Brain microvascular endothelial cell (primary cell): Measurements from ENCODE around the gene HCFC1R1.
A peak's percentile ranks its signal among the peaks of the same experiment; 100 is the strongest.

Experiments used
- DNase-seq: peaks from one replicate; pipeline ENCODE4 v3.0.0-alpha.2; 2020
- H3K27ac ChIP-seq: fragments of 250-450 bp; sonication (Bioruptor Pico); 2 replicates; pipeline ENCODE4 v1.5.1; 2020; ENCODE audit warnings: mild to moderate bottlenecking, moderate library complexity
- H3K27me3 ChIP-seq: fragments of 250-450 bp; sonication (Bioruptor Pico); replicated peaks from 2 replicates; pipeline ENCODE4 v1.5.1; 2020; ENCODE audit warnings: mild to moderate bottlenecking
- H3K36me3 ChIP-seq: fragments of 250-450 bp; sonication (Bioruptor Pico); replicated peaks from 2 replicates; pipeline ENCODE4 v1.5.1; 2020; ENCODE audit warnings: mild to moderate bottlenecking
- H3K4me3 ChIP-seq: 2 replicates; pipeline ENCODE4 v1.5.1; 2011; ENCODE audit warnings: low read depth, mild to moderate bottlenecking, control low read depth, low read length, moderate library complexity
- in situ Hi-C: cut with HindIII; loops from 2 replicates; pipeline ENCODE4 v1.10.0; 2017; ENCODE audit warnings: low sequenced_read_pairs, low pct_ligation_motif_present
- TF ChIP-seq, protein P1 (sequence below): IDR thresholded peaks from 2 replicates; pipeline ENCODE4 v1.5.1; 2011; ENCODE audit warnings: low read depth, mild to moderate bottlenecking, moderate library complexity, low read length, control low read depth, inconsistent platforms; ENCODE audit errors: missing control alignments

The HCFC1R1 gene

DNA sequence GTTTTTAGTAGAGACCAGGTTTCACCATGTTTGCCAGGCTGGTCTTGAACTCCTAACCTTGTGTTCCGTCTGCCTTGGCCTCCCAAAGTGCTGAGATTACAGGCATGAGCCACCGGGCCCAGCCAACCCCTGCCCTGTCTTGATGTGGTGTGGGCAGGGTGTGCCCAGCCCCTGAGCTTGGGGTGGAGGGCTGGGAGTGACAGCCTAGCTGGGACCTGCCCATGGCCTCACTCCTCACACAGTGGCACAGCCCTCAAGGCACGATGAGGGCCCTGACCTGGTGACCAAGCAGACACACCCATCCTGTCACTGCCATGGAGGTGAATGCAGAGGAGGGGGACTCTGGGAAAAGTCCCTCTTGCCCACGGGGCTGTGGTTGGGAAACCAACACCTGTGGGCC lies 44.7 kb upstream of the HCFC1R1 start:
- Histone ChIP-seq H3K4me3 (no peak overlapping the region), H3K27me3 (no peaks in the 10 kb centered on the region), H3K36me3 (no peaks in the 10 kb centered on the region), H3K27ac (no peak overlapping the region)
- TF ChIP-seq, protein P1, sequence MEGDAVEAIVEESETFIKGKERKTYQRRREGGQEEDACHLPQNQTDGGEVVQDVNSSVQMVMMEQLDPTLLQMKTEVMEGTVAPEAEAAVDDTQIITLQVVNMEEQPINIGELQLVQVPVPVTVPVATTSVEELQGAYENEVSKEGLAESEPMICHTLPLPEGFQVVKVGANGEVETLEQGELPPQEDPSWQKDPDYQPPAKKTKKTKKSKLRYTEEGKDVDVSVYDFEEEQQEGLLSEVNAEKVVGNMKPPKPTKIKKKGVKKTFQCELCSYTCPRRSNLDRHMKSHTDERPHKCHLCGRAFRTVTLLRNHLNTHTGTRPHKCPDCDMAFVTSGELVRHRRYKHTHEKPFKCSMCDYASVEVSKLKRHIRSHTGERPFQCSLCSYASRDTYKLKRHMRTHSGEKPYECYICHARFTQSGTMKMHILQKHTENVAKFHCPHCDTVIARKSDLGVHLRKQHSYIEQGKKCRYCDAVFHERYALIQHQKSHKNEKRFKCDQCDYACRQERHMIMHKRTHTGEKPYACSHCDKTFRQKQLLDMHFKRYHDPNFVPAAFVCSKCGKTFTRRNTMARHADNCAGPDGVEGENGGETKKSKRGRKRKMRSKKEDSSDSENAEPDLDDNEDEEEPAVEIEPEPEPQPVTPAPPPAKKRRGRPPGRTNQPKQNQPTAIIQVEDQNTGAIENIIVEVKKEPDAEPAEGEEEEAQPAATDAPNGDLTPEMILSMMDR = no peak
- DNase-seq = no peak
- in situ Hi-C loops = no loop called here

DNA sequence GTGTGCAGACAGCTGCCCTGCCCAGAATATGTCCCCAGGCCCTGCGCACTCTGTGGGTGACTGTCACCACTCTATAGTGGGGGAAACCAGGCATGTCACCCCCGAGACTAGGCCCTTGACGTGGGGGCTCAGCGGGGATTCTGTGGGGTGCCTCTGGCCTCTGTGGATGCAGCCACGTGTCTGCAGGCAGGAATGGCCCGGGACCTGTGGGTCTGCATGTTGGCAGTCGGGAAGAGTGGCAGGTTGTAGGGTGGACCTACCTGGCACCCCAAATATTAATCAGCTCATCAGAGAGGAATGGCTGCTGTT lies 42.7 kb upstream of the HCFC1R1 start:
- Histone ChIP-seq H3K27me3 (no peaks in the 10 kb centered on the region), H3K27ac (no peak overlapping the region), H3K36me3 (no peaks in the 10 kb centered on the region), H3K4me3 (no peak overlapping the region)
- TF ChIP-seq, protein P1 = no peak
- in situ Hi-C loops = no loop called here
- DNase-seq = no peak

DNA sequence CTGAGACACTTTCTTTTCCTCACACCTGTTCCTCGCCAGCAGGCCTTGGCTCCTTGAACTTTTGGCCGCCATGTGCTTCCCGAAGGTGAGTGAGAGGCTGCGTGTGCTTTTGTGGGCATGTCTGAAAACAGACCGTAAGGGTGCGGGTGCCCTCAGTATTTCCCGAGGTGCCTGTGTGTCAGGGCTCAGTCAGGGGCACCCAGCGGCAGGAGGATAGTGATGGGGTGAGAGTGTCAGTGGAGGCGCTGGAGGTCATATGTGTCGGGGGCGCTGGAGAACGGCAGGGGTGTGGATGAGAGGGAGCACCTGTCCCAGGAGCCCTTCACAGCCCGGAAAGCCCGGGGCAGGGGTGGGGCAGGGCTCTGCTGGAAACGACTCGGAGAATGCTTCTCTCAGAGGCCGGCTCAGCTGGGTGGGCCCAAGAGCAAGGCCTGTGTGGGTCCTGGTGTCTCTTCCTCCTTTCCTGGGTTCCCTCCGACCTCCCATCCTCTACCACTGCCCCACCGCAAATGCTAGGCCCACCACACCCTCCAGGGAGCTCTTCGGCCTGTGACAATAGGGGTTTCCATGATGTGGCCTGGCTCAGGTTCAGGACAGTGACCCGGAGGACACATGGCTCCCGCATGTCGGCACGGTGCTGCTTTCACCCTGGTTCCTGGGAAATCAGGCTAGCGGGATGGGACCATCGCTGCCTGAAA lies 42.1 kb upstream of the HCFC1R1 start:
- Histone ChIP-seq H3K27ac (peak overlapping the region; percentile 72), H3K4me3 (no peak overlapping the region), H3K36me3 (no peaks in the 10 kb centered on the region), H3K27me3 (no peaks in the 10 kb centered on the region)
- no peak for DNase-seq
- in situ Hi-C loops = no loop called here
- TF ChIP-seq, protein P1 = no peak

DNA sequence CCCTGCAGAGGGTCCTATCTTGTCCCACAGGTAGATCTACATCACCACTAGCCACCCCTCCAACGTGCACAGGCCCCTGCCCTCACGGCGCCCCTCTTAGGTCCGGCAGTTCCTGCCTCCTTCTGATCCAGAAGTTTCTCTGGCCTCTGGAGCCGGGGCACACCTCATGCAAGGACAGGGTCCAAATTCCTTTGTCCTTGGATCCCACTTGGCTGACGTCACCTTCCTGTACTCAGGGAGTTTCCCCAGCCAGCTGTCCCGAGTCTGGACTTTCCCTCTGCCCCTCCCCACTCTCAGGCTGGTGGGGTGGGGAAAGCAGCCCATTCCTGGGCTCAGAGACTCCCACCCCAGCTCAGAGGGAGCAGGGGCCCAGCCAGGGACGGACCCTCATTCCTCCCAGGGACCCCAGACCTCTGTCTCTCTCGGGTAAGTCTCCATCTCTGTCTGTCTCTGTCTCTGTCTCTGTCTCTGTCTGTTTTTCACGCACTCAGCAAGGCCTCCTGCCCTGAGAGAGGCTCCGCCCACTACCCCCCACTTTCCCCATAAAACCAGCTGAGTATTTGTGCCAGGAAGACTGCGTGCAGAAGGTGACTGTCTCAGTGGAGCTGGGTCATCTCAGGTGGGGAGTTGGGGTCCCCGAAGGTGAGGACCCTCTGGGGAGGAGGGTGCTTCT lies 41.5 kb upstream of the HCFC1R1 start, which contains the start of gene IL32:
Gene IL32, plus strand, starts transcription at position 572 of the 673 bp plus-strand sequence. CDS start 172 bp downstream, outside the sequence.
- DNase-seq = peak; percentile 85
- Histone ChIP-seq H3K27me3 (no peaks in the 10 kb centered on the region), H3K4me3 (no peak within 1 kb of the TSS), H3K36me3 (no peaks in the 10 kb centered on the region), H3K27ac (peak within 1 kb of the TSS; percentile 72)
- TF ChIP-seq, protein P1 = no peak
- in situ Hi-C loops = no loop called here

DNA sequence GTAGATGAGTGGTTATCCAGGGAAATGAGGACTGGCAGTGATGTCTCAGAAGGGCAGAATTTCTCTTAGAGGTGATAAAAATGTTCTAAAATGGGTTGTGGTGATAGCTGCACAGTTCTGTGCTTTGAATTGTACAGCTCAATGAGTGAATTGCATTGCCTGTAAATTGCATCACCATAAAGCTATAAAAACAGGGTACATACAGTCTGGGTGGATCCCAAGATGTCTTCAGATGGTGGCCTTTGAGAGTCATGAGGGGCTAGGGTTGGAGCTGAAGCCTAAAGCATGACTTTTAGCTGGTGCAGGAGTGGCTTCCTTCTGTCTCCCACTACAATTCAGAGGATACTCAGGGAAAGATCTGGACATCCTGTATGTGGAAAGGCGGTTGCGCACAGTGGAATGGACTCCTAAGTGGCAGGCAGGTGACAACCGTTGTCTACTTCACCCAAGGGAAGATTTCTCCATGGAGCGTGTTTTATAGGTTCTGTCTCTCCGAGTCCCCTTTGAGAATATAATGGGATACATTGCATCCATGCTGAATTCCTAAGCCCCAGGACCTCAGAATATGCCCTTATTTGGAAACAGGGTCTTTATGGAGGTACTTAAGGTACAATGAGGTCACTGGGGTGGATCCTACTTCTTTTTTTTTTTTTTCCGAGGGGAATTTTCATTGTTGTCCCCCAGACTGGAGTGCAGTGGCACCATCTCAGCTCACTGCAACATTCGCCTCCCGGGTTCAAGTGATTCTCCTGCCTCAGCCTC lies 40.1 kb upstream of the HCFC1R1 start:
- in situ Hi-C loops = no loop called here
- TF ChIP-seq, protein P1 = no peak
- Histone ChIP-seq H3K27ac (no peak overlapping the region), H3K36me3 (no peaks in the 10 kb centered on the region), H3K4me3 (no peak overlapping the region), H3K27me3 (no peaks in the 10 kb centered on the region)
- DNase-seq = no peak
